VCaP (cell line): ENCODE data around the gene DYSF.

Source experiments
- H3K27ac ChIP-seq: fragments of 450-650 bp; 2 replicates; pipeline ENCODE4 v1.5.1; 2017
- CTCF ChIP-seq: fragments of 450-650 bp; conservative IDR thresholded peaks from 2 replicates; pipeline ENCODE4 v1.5.1; 2017; ENCODE audit warnings: mild to moderate bottlenecking, moderate library complexity

Gene DYSF

GRCh38 chr2:71608441-71608840 is 155.1 kb downstream of the DYSF start:
- no peak for TF ChIP-seq CTCF
- no peak overlapping the region for H3K27ac ChIP-seq

- no peak for TF ChIP-seq CTCF
- H3K27ac ChIP-seq: no peak overlapping the region
Observed at GRCh38 chr2:71609029-71609428, 155.7 kb downstream of the DYSF start.

- H3K27ac ChIP-seq: no peak overlapping the region
- TF ChIP-seq CTCF: no peak
Observed at GRCh38 chr2:71609441-71609840, 156.1 kb downstream of the DYSF start.

GRCh38 chr2:71609958-71610357 is 156.6 kb downstream of the DYSF start:
- H3K27ac ChIP-seq: no peak overlapping the region
- TF ChIP-seq CTCF: peak; percentile 62

- no peak overlapping the region for H3K27ac ChIP-seq
- no peak for TF ChIP-seq CTCF
Observed at GRCh38 chr2:71610671-71611070, 157.3 kb downstream of the DYSF start.

- H3K27ac ChIP-seq: no peak overlapping the region
- no peak for TF ChIP-seq CTCF
Observed at GRCh38 chr2:71611247-71611646, 157.9 kb downstream of the DYSF start.

GRCh38 chr2:71611781-71612527 is 158.6 kb downstream of the DYSF start:
- H3K27ac ChIP-seq: no peak overlapping the region
- no peak for TF ChIP-seq CTCF
